C4-2B (cell line): ENCODE measurements around the gene ATP8B1.

Experiments used
- ZFX ChIP-seq: fragments of 450-650 bp; IDR thresholded peaks from 2 replicates; pipeline ENCODE4 v1.6.1; 2017
- TF ChIP-seq, protein P1 (sequence below): fragments of 450-650 bp; conservative IDR thresholded peaks from 2 replicates; pipeline ENCODE4 v1.5.1; 2017; ENCODE audit warnings: mild to moderate bottlenecking

DNA sequence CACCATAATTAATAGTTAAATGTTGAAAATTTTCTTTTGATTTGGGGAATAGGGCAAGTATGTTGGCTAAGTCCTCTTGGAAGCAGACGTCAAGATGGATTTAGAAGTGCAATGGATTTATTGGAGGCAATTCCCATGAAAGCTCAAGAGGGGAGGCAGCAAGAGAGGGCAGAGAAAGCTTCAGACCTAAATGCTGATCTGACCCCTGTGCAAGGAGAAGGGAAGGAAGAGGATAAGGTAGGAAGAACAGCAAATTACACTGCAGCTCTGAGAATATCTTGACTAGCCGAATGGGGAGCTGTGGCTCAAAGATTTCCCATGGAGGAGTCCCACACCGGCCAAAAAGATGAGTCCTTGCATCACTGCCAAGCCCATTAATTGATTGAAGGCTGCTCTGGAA, 46.9 kb upstream of the ATP8B1 start:
- TF ChIP-seq, protein P1, sequence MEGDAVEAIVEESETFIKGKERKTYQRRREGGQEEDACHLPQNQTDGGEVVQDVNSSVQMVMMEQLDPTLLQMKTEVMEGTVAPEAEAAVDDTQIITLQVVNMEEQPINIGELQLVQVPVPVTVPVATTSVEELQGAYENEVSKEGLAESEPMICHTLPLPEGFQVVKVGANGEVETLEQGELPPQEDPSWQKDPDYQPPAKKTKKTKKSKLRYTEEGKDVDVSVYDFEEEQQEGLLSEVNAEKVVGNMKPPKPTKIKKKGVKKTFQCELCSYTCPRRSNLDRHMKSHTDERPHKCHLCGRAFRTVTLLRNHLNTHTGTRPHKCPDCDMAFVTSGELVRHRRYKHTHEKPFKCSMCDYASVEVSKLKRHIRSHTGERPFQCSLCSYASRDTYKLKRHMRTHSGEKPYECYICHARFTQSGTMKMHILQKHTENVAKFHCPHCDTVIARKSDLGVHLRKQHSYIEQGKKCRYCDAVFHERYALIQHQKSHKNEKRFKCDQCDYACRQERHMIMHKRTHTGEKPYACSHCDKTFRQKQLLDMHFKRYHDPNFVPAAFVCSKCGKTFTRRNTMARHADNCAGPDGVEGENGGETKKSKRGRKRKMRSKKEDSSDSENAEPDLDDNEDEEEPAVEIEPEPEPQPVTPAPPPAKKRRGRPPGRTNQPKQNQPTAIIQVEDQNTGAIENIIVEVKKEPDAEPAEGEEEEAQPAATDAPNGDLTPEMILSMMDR, result no peak
- no peak for TF ChIP-seq ZFX
